Loucy (cell line): ENCODE results near the gene ARHGAP24.

Source experiments
- H2AFZ ChIP-seq: fragments of 200-600 bp; sonication (generic); 2 replicates; pipeline ENCODE4 v1.6.0; 2016; ENCODE audit warnings: antibody characterized with exemption, mild to moderate bottlenecking, low read length, moderate library complexity
- H3F3A ChIP-seq: fragments of 200-600 bp; 2 replicates; pipeline ENCODE4 v1.6.0; 2016; ENCODE audit warnings: antibody characterized with exemption, low read depth, mild to moderate bottlenecking
- H3K27me3 ChIP-seq: fragments of 200-600 bp; sonication (generic); 2 replicates; pipeline ENCODE4 v1.6.1; 2014; ENCODE audit warnings: low read length, mild to moderate bottlenecking; ENCODE audit not compliant: insufficient read depth, poor library complexity, severe bottlenecking
- H3K36me3 ChIP-seq: fragments of 200-600 bp; sonication (generic); 2 replicates; pipeline ENCODE4 v1.6.1; 2016; ENCODE audit warnings: low read length; ENCODE audit not compliant: insufficient read depth
- H3K4me1 ChIP-seq: fragments of 200-600 bp; sonication (generic); 2 replicates; pipeline ENCODE4 v1.5.1; 2014; ENCODE audit warnings: low read length, mild to moderate bottlenecking; ENCODE audit not compliant: insufficient read depth, poor library complexity, severe bottlenecking
- H3K4me2 ChIP-seq: fragments of 200-600 bp; sonication (generic); 2 replicates; pipeline ENCODE4 v1.6.0; 2014; ENCODE audit warnings: antibody characterized with exemption, low read length, low read depth, mild to moderate bottlenecking; ENCODE audit not compliant: poor library complexity, severe bottlenecking
- H3K4me3 ChIP-seq: fragments of 200-600 bp; sonication (generic); 2 replicates; pipeline ENCODE4 v1.5.1; 2014; ENCODE audit warnings: low read length, mild to moderate bottlenecking, mixed read lengths; ENCODE audit not compliant: poor library complexity, severe bottlenecking
- H3K79me2 ChIP-seq: fragments of 200-600 bp; sonication (generic); 2 replicates; pipeline ENCODE4 v1.6.1; 2014; ENCODE audit warnings: low read length; ENCODE audit not compliant: insufficient read depth
- H3K9ac ChIP-seq: fragments of 200-600 bp; sonication (generic); 2 replicates; pipeline ENCODE4 v1.6.0; 2014; ENCODE audit warnings: mild to moderate bottlenecking, low read depth, low read length, moderate library complexity; ENCODE audit not compliant: poor library complexity, severe bottlenecking
- H3K9me2 ChIP-seq: fragments of 200-600 bp; sonication (generic); replicated peaks from 2 replicates; pipeline ENCODE4 v1.6.1; 2016; ENCODE audit warnings: low read depth, low read length, mixed read lengths
- H3K9me3 ChIP-seq: fragments of 200-600 bp; sonication (generic); 2 replicates; pipeline ENCODE4 v1.6.1; 2014; ENCODE audit warnings: mild to moderate bottlenecking, antibody characterized with exemption, low read length, low read depth; ENCODE audit not compliant: insufficient read depth
- H4K20me1 ChIP-seq: fragments of 200-600 bp; sonication (generic); 2 replicates; pipeline ENCODE4 v1.6.0; 2014; ENCODE audit warnings: antibody characterized with exemption, low read length, mild to moderate bottlenecking; ENCODE audit not compliant: insufficient read depth, poor library complexity, severe bottlenecking
- EZH2phosphoT487 ChIP-seq: fragments of 200-600 bp; IDR thresholded peaks from 2 replicates; pipeline ENCODE4 v1.6.1; 2018; ENCODE audit warnings: antibody characterized with exemption, mild to moderate bottlenecking, moderate library complexity, borderline replicate concordance
- TF ChIP-seq, protein P1 (sequence below): fragments of 200-600 bp; sonication (generic); conservative IDR thresholded peaks from 2 replicates; pipeline ENCODE4 v1.5.1; 2014; ENCODE audit warnings: mild to moderate bottlenecking, antibody characterized with exemption, low read length

The ARHGAP24 gene

DNA sequence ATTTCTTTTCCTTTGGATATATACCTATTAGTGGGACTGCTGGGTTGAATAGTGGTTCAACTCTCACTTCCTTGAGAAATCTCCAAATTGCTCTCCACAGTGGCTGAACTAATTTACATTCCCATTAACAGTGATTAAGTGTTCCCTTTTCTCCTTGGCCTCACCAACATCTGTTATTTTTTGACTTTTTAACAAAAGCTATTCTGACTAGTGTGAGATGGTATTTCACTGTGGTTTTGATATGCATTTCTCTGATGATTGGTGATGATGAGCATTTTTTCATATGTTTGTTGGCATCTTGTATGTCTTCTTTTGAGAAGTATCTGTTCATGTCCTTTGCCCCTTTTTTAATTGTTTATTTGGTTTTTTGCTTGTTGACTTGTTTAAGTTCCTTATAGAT lies 471.9 kb downstream of the ARHGAP24 start:
- Histone ChIP-seq H3K79me2 (no peaks in the 10 kb centered on the region), H4K20me1 (no peaks in the 10 kb centered on the region), H3K4me1 (peaks cover 14% of the 10 kb centered on the region), H3K4me3 (no peak overlapping the region), H2AFZ (no peak overlapping the region), H3K27me3 (no peaks in the 10 kb centered on the region), H3K9ac (no peak overlapping the region), H3K4me2 (no peak overlapping the region), H3K9me2 (no peaks in the 10 kb centered on the region), H3F3A (no peaks in the 10 kb centered on the region), H3K9me3 (no peaks in the 10 kb centered on the region), H3K36me3 (no peaks in the 10 kb centered on the region)
- TF ChIP-seq EZH2phosphoT487, result no peak
- TF ChIP-seq, protein P1, sequence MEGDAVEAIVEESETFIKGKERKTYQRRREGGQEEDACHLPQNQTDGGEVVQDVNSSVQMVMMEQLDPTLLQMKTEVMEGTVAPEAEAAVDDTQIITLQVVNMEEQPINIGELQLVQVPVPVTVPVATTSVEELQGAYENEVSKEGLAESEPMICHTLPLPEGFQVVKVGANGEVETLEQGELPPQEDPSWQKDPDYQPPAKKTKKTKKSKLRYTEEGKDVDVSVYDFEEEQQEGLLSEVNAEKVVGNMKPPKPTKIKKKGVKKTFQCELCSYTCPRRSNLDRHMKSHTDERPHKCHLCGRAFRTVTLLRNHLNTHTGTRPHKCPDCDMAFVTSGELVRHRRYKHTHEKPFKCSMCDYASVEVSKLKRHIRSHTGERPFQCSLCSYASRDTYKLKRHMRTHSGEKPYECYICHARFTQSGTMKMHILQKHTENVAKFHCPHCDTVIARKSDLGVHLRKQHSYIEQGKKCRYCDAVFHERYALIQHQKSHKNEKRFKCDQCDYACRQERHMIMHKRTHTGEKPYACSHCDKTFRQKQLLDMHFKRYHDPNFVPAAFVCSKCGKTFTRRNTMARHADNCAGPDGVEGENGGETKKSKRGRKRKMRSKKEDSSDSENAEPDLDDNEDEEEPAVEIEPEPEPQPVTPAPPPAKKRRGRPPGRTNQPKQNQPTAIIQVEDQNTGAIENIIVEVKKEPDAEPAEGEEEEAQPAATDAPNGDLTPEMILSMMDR, result no peak

DNA sequence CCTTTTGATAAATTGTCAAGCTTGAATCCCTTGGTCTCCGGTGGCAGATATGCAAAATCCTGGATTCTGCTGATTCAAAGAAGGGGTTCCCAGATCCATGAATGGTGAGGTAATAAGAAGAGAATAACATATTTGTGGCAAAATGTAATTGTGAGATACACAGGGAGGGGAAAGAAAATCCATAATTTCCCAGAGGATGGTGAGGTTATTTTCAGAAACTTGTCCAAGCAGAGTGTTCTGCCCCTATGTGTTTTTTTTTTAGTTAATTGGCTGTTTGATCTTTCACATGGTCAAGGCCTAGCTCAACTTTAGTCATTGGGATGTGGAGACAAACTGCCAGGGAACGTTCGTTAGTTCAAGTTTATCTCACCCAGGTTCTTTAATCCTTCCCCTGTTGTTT lies 476.1 kb downstream of the ARHGAP24 start:
- H3K36me3 ChIP-seq, result no peaks in the 10 kb centered on the region
- no peaks in the 10 kb centered on the region for H3K27me3 ChIP-seq
- TF ChIP-seq EZH2phosphoT487, result no peak
- TF ChIP-seq, protein P1, result no peak
- no peak overlapping the region for H3K4me3 ChIP-seq
- H4K20me1 ChIP-seq, result no peaks in the 10 kb centered on the region
- no peak overlapping the region for H3K4me2 ChIP-seq
- H3F3A ChIP-seq, result no peaks in the 10 kb centered on the region
- no peaks in the 10 kb centered on the region for H3K9me2 ChIP-seq
- no peak overlapping the region for H3K9ac ChIP-seq
- H3K9me3 ChIP-seq, result no peaks in the 10 kb centered on the region
- H2AFZ ChIP-seq, result no peak overlapping the region
- H3K4me1 ChIP-seq, result peaks cover 22% of the 10 kb centered on the region
- no peaks in the 10 kb centered on the region for H3K79me2 ChIP-seq

DNA sequence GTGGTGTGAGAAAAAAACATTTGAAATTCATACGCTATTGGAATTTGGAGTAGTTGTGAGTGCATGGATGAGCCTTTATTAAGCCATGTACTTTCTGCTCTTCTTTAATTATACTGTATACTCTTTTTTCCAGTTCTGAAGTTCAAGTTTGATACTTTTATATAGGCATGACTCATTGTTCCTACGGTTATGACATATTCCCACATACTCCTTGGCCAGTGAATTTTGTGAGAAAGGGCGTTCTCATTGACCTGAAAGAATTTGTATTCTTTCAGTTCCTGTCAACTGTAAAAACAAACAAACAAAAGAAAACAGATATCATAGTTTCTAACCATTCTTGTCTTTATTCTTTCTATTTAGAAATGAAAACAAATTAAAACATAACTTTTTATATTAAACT lies 477.6 kb downstream of the ARHGAP24 start:
- Histone ChIP-seq H3K9me2 (no peaks in the 10 kb centered on the region), H2AFZ (no peak overlapping the region), H3K4me3 (no peak overlapping the region), H3F3A (no peaks in the 10 kb centered on the region), H3K9me3 (no peaks in the 10 kb centered on the region), H3K9ac (no peak overlapping the region), H3K4me2 (no peak overlapping the region), H4K20me1 (no peaks in the 10 kb centered on the region), H3K27me3 (no peaks in the 10 kb centered on the region), H3K79me2 (no peaks in the 10 kb centered on the region), H3K4me1 (peaks cover 29% of the 10 kb centered on the region), H3K36me3 (no peaks in the 10 kb centered on the region)
- TF ChIP-seq EZH2phosphoT487, result no peak
- TF ChIP-seq, protein P1, result no peak
